Neural cell (in vitro differentiated cells): Measurements from ENCODE around the gene MYCBP2. TPM values are rescaled to one million over a fixed set of nuclear protein-coding genes. Genes with fewer than 3 reads are reported as not detected.

Experiments
- H2AFZ ChIP-seq: fragments of 200-600, 300-800 bp; sonication (generic), shearing (Covaris generic); 2 replicates; pipeline ENCODE4 v1.6.0; 2014; ENCODE audit warnings: low read depth, mild to moderate bottlenecking, antibody characterized with exemption, low read length, moderate library complexity
- H3F3A ChIP-seq: fragments of 200-600 bp; shearing (Covaris generic); 2 replicates; pipeline ENCODE4 v1.6.1; 2016; ENCODE audit warnings: mild to moderate bottlenecking, moderate library complexity, mixed read lengths, antibody characterized with exemption, low read length; ENCODE audit not compliant: insufficient read depth, poor library complexity, severe bottlenecking
- H3K27ac ChIP-seq: fragments of 200-600, 300-800 bp; sonication (generic), shearing (Covaris generic); 2 replicates; pipeline ENCODE4 v1.5.1; 2014; ENCODE audit warnings: mild to moderate bottlenecking, low read length, moderate library complexity
- H3K27me3 ChIP-seq: fragments of 300-800, 200-600 bp; sonication (generic), shearing (Covaris generic); 2 replicates; pipeline ENCODE4 v1.6.0; 2014; ENCODE audit warnings: mild to moderate bottlenecking, low read depth, low read length, moderate library complexity; ENCODE audit not compliant: insufficient read depth
- H3K36me3 ChIP-seq: fragments of 300-800, 200-600 bp; sonication (generic), shearing (Covaris generic); 2 replicates; pipeline ENCODE4 v1.5.1; 2014; ENCODE audit warnings: mild to moderate bottlenecking, antibody characterized with exemption, low read length, moderate library complexity; ENCODE audit not compliant: insufficient read depth
- H3K4me2 ChIP-seq: fragments of 300-800, 200-600 bp; sonication (generic), shearing (Covaris generic); 2 replicates; pipeline ENCODE4 v1.6.0; 2014; ENCODE audit warnings: mild to moderate bottlenecking, low read length
- H3K4me3 ChIP-seq: fragments of 300-800, 200-600 bp; sonication (generic), shearing (Covaris generic); 2 replicates; pipeline ENCODE4 v1.5.1; 2014; ENCODE audit warnings: mild to moderate bottlenecking, low read length, moderate library complexity
- H3K79me2 ChIP-seq: fragments of 200-600 bp; shearing (Covaris generic); replicated peaks from 2 replicates; pipeline ENCODE4 v1.6.0; 2014; ENCODE audit warnings: mild to moderate bottlenecking, low read length, moderate library complexity; ENCODE audit not compliant: insufficient read depth
- H3K9ac ChIP-seq: fragments of 300-800, 200-600 bp; sonication (generic), shearing (Covaris generic); 2 replicates; pipeline ENCODE4 v1.6.1; 2016; ENCODE audit warnings: mild to moderate bottlenecking, low read length, mixed read lengths
- H3K9me2 ChIP-seq: fragments of 200-600 bp; shearing (Covaris generic); 2 replicates; pipeline ENCODE4 v1.6.1; 2016; ENCODE audit warnings: mild to moderate bottlenecking, low read length, mixed read lengths; ENCODE audit not compliant: insufficient read depth
- H3K9me3 ChIP-seq: fragments of 200-600, 300-800 bp; sonication (generic), shearing (Covaris generic); 2 replicates; pipeline ENCODE4 v1.6.1; 2016; ENCODE audit warnings: mild to moderate bottlenecking, mixed run types, low read length, moderate library complexity, mixed read lengths
- H4K20me1 ChIP-seq: fragments of 200-600 bp; shearing (Covaris generic); 2 replicates; pipeline ENCODE4 v1.6.1; 2016; ENCODE audit warnings: mild to moderate bottlenecking, mixed run types; ENCODE audit not compliant: insufficient read depth
- CTCF ChIP-seq: fragments of 450-650 bp; IDR thresholded peaks from 2 replicates; pipeline ENCODE4 v1.5.1; 2014; ENCODE audit warnings: antibody characterized with exemption, mild to moderate bottlenecking, moderate library complexity; ENCODE audit not compliant: poor library complexity, severe bottlenecking
- EP300 ChIP-seq: fragments of 450-650 bp; conservative IDR thresholded peaks from 2 replicates; pipeline ENCODE4 v1.6.1; 2014; ENCODE audit warnings: antibody characterized with exemption, mild to moderate bottlenecking, moderate library complexity; ENCODE audit not compliant: poor library complexity, severe bottlenecking
- EZH2 ChIP-seq: fragments of 200-600, 300-800 bp; shearing (Covaris generic), sonication (generic); IDR thresholded peaks from 2 replicates; pipeline ENCODE4 v1.6.1; 2014; ENCODE audit warnings: antibody characterized with exemption, low read length, borderline replicate concordance, mild to moderate bottlenecking; ENCODE audit not compliant: insufficient read depth, poor library complexity, severe bottlenecking
- MXI1 ChIP-seq: fragments of 450-650 bp; conservative IDR thresholded peaks from 2 replicates; pipeline ENCODE4 v1.6.1; 2014; ENCODE audit warnings: antibody characterized with exemption, mild to moderate bottlenecking; ENCODE audit not compliant: poor library complexity, severe bottlenecking
- POLR2AphosphoS5 ChIP-seq: IDR thresholded peaks from 2 replicates; pipeline ENCODE4 v1.6.1; 2012
- RAD21 ChIP-seq: fragments of 450-650 bp; conservative IDR thresholded peaks from 2 replicates; pipeline ENCODE4 v1.6.1; 2014; ENCODE audit warnings: antibody characterized with exemption, mild to moderate bottlenecking, moderate library complexity
- REST ChIP-seq: IDR thresholded peaks from 2 replicates; pipeline ENCODE4 v1.6.1; 2012; ENCODE audit warnings: borderline replicate concordance
- SMC3 ChIP-seq: fragments of 450-650 bp; conservative IDR thresholded peaks from 2 replicates; pipeline ENCODE4 v1.6.1; 2014; ENCODE audit warnings: antibody characterized with exemption, mild to moderate bottlenecking, moderate library complexity; ENCODE audit not compliant: poor library complexity
- TAF1 ChIP-seq: IDR thresholded peaks from 2 replicates; pipeline ENCODE4 v1.6.1; 2012; ENCODE audit warnings: low read depth
- polyA plus RNA-seq: library from polyadenylated mRNA; depleted of rRNA; stranded (reverse); fragments of >200 nt; gene quantifications from 2 replicates; pipeline ENCODE4 v1.2.3, GENCODE V29; 2014

MYCBP2 gene
- polyA plus RNA-seq, 1 donor from 2014 or later: 135 TPM

GRCh38 chr13:77168237-77168636 lies 158.7 kb downstream of the MYCBP2 start:
- Histone ChIP-seq H2AFZ (no peak overlapping the region), H3K4me3 (no peak overlapping the region), H3K27me3 (no peaks in the 10 kb centered on the region), H3K27ac (no peak overlapping the region), H3K9ac (no peak overlapping the region), H3F3A (no peaks in the 10 kb centered on the region), H4K20me1 (no peaks in the 10 kb centered on the region), H3K36me3 (peaks cover 13% of the 10 kb centered on the region), H3K9me2 (no peaks in the 10 kb centered on the region), H3K9me3 (no peaks in the 10 kb centered on the region), H3K4me2 (no peak overlapping the region), H3K79me2 (no peaks in the 10 kb centered on the region)
- TF ChIP-seq MXI1 (no peak), CTCF (no peak), RAD21 (no peak)

- Histone ChIP-seq H3F3A (no peaks in the 10 kb centered on the region), H2AFZ (no peak overlapping the region), H3K27ac (no peak overlapping the region), H3K9me2 (no peaks in the 10 kb centered on the region), H3K4me3 (no peak overlapping the region), H4K20me1 (no peaks in the 10 kb centered on the region), H3K27me3 (no peaks in the 10 kb centered on the region), H3K9ac (no peak overlapping the region), H3K36me3 (peaks cover 14% of the 10 kb centered on the region), H3K4me2 (no peak overlapping the region), H3K79me2 (no peaks in the 10 kb centered on the region), H3K9me3 (no peaks in the 10 kb centered on the region)
- TF ChIP-seq CTCF: no peak
- TF ChIP-seq MXI1: no peak
- TF ChIP-seq POLR2AphosphoS5: no peak
- no peak for TF ChIP-seq EZH2
- TF ChIP-seq EP300: no peak
- no peak for TF ChIP-seq RAD21
Observed at GRCh38 chr13:77150651-77151050, 176.2 kb downstream of the MYCBP2 start.

- Histone ChIP-seq H3K27me3 (no peaks in the 10 kb centered on the region), H3K36me3 (peaks cover 3% of the 10 kb centered on the region)
Observed at GRCh38 chr13:77143431-77143830, 183.5 kb downstream of the MYCBP2 start.

More at GRCh38 chr13:77143431-77143830, 183.5 kb downstream of the MYCBP2 start:
- Histone ChIP-seq H3K9me2 (no peaks in the 10 kb centered on the region), H3K9ac (no peak overlapping the region), H2AFZ (no peak overlapping the region), H4K20me1 (no peaks in the 10 kb centered on the region), H3K27ac (no peak overlapping the region), H3K4me3 (no peak overlapping the region), H3K4me2 (no peak overlapping the region), H3K9me3 (no peaks in the 10 kb centered on the region), H3F3A (no peaks in the 10 kb centered on the region), H3K79me2 (no peaks in the 10 kb centered on the region)
- no peak for TF ChIP-seq MXI1
- TF ChIP-seq TAF1: no peak
- no peak for TF ChIP-seq CTCF
- no peak for TF ChIP-seq RAD21
- TF ChIP-seq POLR2AphosphoS5: no peak
- no peak for TF ChIP-seq EZH2
- no peak for TF ChIP-seq EP300
- TF ChIP-seq REST: no peak
- no peak for TF ChIP-seq SMC3
